ENCODE data around the gene KCNK13.

Gene KCNK13

GRCh38 chr14:90140956-90141316 lies 79.1 kb downstream of the KCNK13 start:
- Histone ChIP-seq H3K9me3 (no peaks in the 10 kb centered on the region), H3K4me3 (ENCODE audit: low read depth in 1 of 2, low read length in 1 of 2) (no peak overlapping the region), H3K36me3 (no peaks in the 10 kb centered on the region), H3K27me3 (peaks cover 15% of the 10 kb centered on the region), H3K4me1 (ENCODE audit: control insufficient read depth in 1 of 2, insufficient read depth in 1 of 2, low read depth in 1 of 2, low read length in 1 of 2) (no peaks in the 10 kb centered on the region), H3K27ac (no peak overlapping the region)
- TF ChIP-seq, protein P1, sequence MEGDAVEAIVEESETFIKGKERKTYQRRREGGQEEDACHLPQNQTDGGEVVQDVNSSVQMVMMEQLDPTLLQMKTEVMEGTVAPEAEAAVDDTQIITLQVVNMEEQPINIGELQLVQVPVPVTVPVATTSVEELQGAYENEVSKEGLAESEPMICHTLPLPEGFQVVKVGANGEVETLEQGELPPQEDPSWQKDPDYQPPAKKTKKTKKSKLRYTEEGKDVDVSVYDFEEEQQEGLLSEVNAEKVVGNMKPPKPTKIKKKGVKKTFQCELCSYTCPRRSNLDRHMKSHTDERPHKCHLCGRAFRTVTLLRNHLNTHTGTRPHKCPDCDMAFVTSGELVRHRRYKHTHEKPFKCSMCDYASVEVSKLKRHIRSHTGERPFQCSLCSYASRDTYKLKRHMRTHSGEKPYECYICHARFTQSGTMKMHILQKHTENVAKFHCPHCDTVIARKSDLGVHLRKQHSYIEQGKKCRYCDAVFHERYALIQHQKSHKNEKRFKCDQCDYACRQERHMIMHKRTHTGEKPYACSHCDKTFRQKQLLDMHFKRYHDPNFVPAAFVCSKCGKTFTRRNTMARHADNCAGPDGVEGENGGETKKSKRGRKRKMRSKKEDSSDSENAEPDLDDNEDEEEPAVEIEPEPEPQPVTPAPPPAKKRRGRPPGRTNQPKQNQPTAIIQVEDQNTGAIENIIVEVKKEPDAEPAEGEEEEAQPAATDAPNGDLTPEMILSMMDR (IDR thresholded peaks at IDR 0.05): no peak

DNA sequence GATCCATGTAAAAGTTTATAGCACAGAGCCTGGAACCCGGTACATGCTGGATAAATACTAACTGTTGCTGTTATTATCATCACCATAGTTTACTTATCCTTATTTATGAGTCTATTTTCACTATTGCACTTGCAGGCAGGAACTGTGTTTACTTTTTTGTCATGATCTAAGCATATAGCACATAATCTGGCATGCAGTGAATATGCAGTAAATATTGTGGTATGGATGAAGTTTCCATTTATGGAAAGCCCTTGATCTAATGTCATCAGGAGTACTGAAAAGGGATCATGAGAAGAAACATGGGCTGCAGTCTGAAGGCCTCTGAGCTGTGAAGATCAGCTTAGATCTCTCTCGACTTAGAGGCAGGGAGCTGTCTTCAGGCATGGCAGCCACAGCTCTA lies 91.6 kb downstream of the KCNK13 start:
- Histone ChIP-seq H3K4me3 (ENCODE audit: low read depth in 1 of 2, low read length in 1 of 2) (no peak overlapping the region), H3K27me3 (no peaks in the 10 kb centered on the region), H3K27ac (no peak overlapping the region), H3K4me1 (ENCODE audit: control insufficient read depth in 1 of 2, insufficient read depth in 1 of 2, low read depth in 1 of 2, low read length in 1 of 2) (no peaks in the 10 kb centered on the region), H3K9me3 (no peaks in the 10 kb centered on the region), H3K36me3 (no peaks in the 10 kb centered on the region)
- TF ChIP-seq, protein P1 (IDR thresholded peaks at IDR 0.05): no peak

DNA sequence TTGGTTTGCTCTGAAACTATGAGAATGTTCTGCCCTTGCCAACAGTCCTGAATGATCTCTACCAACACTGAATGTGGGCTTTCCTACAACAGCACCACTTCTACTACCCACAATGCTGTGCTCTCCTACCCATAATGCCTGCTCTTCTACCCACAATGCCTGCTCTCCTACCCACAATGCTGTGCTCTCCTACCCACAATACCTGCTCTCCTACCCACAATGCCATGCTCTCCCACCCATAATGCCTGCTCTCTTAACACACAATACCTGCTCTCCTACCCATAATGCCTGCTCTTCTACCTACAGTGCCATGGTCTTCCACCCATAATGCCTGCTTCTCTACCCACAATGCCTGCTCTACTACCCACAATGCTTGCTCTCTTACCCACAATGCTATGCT lies 92.3 kb downstream of the KCNK13 start:
- Histone ChIP-seq H3K27me3 (no peaks in the 10 kb centered on the region), H3K9me3 (no peaks in the 10 kb centered on the region), H3K36me3 (no peaks in the 10 kb centered on the region), H3K27ac (no peak overlapping the region), H3K4me3 (ENCODE audit: low read depth in 1 of 2, low read length in 1 of 2) (no peak overlapping the region), H3K4me1 (ENCODE audit: control insufficient read depth in 1 of 2, insufficient read depth in 1 of 2, low read depth in 1 of 2, low read length in 1 of 2) (no peaks in the 10 kb centered on the region)
- TF ChIP-seq, protein P1 (IDR thresholded peaks at IDR 0.05): no peak

DNA sequence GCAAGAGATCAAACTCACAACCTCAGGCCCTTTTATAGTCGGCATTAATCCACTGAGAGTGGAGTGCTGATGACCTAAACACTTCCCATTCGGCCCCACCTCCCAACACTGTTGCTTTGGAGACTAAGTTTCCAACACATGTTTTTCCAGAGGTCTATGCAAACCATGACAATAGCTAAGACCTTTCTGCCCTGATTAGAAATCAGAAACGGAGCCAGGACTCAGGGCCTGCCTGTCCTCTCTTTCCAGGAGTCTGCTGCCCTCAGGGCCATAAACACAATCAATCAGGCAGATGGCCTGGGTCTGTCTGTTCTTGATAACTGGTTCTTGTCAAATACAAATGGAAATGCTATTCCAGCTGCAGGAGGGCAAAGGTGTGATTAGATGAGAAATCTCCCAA lies 97.4 kb downstream of the KCNK13 start:
- Histone ChIP-seq H3K9me3 (no peaks in the 10 kb centered on the region), H3K4me1 (ENCODE audit: control insufficient read depth in 1 of 2, insufficient read depth in 1 of 2, low read depth in 1 of 2, low read length in 1 of 2) (no peaks in the 10 kb centered on the region), H3K4me3 (ENCODE audit: low read depth in 1 of 2, low read length in 1 of 2) (no peak overlapping the region), H3K36me3 (no peaks in the 10 kb centered on the region), H3K27ac (no peak overlapping the region), H3K27me3 (no peaks in the 10 kb centered on the region)
- TF ChIP-seq, protein P1 (IDR thresholded peaks at IDR 0.05): no peak

- Histone ChIP-seq H3K27me3 (no peaks in the 10 kb centered on the region), H3K36me3 (no peaks in the 10 kb centered on the region), H3K4me3 (ENCODE audit: low read depth in 1 of 2, low read length in 1 of 2) (no peak overlapping the region), H3K9me3 (no peaks in the 10 kb centered on the region), H3K4me1 (ENCODE audit: control insufficient read depth in 1 of 2, insufficient read depth in 1 of 2, low read depth in 1 of 2, low read length in 1 of 2) (no peaks in the 10 kb centered on the region), H3K27ac (no peak overlapping the region)
- TF ChIP-seq, protein P1 (IDR thresholded peaks at IDR 0.05): no peak
These were observed 97.9 kb downstream of the KCNK13 start for GRCh38 chr14:90159688-90160087.

GRCh38 chr14:90161129-90161528 lies 99.3 kb downstream of the KCNK13 start:
- TF ChIP-seq, protein P1 (IDR thresholded peaks at IDR 0.05): no peak
- Histone ChIP-seq H3K4me1 (ENCODE audit: control insufficient read depth in 1 of 2, insufficient read depth in 1 of 2, low read depth in 1 of 2, low read length in 1 of 2) (no peaks in the 10 kb centered on the region), H3K9me3 (no peaks in the 10 kb centered on the region), H3K4me3 (ENCODE audit: low read depth in 1 of 2, low read length in 1 of 2) (no peak overlapping the region), H3K27me3 (no peaks in the 10 kb centered on the region), H3K36me3 (no peaks in the 10 kb centered on the region), H3K27ac (no peak overlapping the region)
